Activated naive CD4-positive, alpha-beta T cell treated with anti-CD3 and anti-CD28 coated beads, Interleukin-2, amount 50 U/mL, for 72 hours (primary cell): ENCODE results near the gene GINS3. TPM values are rescaled to one million over a fixed set of nuclear protein-coding genes. Genes with fewer than 3 reads are reported as not detected.
"Not testable (repeated sequence)": the region's sequence is repeated elsewhere in the genome, so short reads cannot be mapped to it uniquely, and the experiment has no call there.

Experiments used
- ATAC-seq, 2 donors: fragments of 150-1000 bp; cut with Tn5 transposase; 2 replicates each; pipeline ENCODE4 v1.10.0; 2021; ENCODE audit warnings: mild to moderate bottlenecking in 2 of 2, moderate library complexity in 2 of 2
- DNase-seq, 2 donors: peaks; one replicate each; pipeline ENCODE4 v3.0.0; 2021 to 2022; ENCODE audit warnings: low spot score in 2 of 2
- H3K27ac Mint-ChIP-seq, 2 donors: one replicate each; pipeline ENCODE4 v1.8.0; 2022; ENCODE audit warnings: mild to moderate bottlenecking in 2 of 2, mixed read lengths in 2 of 2
- H3K36me3 Mint-ChIP-seq, 2 donors: one replicate each; pipeline ENCODE4 v1.8.0; 2022; ENCODE audit warnings: mixed read lengths in 2 of 2
- H3K9me3 Mint-ChIP-seq, 2 donors: one replicate each; pipeline ENCODE4 v1.8.0; 2022; ENCODE audit warnings: mixed read lengths in 2 of 2
- total RNA-seq, 2 donors: library from RNA; stranded (reverse); gene quantifications; one replicate each; pipeline ENCODE4 v1.2.3, GENCODE V29; 2022

Gene GINS3
- total RNA-seq, 2 donors from 2014 or later = 22.2 to 24.4 TPM

DNA sequence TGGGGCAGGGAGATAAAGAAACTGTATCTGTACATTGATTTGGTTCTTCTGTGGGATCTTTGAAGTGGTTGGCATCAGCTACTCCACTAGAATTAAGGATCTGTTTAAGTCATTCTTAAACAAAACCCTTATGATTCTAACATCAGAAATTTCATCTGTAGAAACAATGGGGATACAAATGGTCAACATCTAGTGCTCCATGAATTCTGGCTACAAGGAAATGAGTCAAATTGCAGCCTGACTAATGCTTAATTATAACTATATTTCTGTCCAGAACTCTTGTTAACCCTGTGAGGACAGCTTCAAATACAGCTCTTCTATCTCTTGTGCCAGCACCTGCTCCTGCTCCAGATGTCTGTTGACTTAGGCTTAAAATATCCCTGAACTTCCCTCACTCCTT is 13.9 kb upstream of the GINS3 start:
- DNase-seq (no peak), ATAC-seq (no peak)
- no peak overlapping the region for H3K27ac Mint-ChIP-seq
- H3K36me3 Mint-ChIP-seq = no peaks in the 10 kb centered on the region
- H3K9me3 Mint-ChIP-seq = no peaks in the 10 kb centered on the region

DNA sequence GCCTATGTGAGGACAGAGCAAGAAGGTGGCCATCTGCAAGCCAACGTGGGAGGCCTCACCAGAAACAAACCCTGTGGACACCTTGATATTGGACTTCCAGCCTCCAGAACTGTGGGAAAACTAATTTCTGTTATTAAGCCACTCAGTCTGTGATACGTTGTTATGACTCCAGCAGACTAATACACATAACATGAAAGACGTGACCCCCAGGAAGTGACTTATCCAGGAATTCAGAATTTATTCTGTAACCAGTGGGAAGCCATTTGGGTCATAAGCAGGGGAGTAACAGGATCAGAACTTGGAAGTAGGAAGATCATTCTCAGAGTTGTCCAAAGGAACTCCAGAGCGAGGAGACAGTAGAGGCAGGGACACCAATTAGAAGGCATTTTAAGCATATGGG is 12.5 kb upstream of the GINS3 start:
- DNase-seq (no peak), ATAC-seq (no peak)
- Mint-ChIP-seq H3K36me3 (no peaks in the 10 kb centered on the region), H3K27ac (no peak overlapping the region), H3K9me3 (no peaks in the 10 kb centered on the region)

- Mint-ChIP-seq H3K27ac (no peak overlapping the region), H3K9me3 (no peaks in the 10 kb centered on the region)
Observed at GRCh38 chr16:58381661-58382060, 10.6 kb upstream of the GINS3 start.

DNA sequence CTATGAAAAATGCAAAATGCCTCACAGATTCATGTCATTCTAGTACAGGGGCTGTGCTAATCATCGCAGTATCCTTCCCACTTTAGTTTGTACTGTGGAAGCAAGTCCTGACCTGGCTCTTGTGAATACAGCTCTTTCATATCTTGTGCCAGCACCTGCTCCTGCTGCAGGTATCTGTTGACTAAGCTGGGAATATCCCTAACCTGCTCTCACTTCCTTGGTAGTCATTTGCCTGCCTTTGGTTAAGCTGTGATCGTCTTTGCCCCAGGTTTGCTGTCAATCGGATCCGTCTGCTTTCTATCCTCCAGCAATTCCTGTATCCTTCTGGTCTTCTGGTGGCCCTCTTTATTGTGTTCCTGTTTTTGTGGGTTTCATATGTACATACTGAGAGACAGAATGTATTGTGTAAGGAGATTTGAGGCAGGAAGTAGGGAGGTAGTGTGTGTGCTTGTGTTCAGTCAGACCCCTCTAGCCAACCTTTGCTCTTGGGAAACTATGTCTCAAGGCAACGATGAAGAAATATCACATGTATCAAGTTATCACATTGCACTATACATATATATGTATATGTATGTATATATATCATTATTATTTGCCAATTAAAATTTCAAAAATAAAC is 7.7 kb upstream of the GINS3 start:
- H3K9me3 Mint-ChIP-seq = no peaks in the 10 kb centered on the region
- DNase-seq (no peak), ATAC-seq (no peak)
- H3K36me3 Mint-ChIP-seq = no peaks in the 10 kb centered on the region
- no peak overlapping the region for H3K27ac Mint-ChIP-seq

More at GRCh38 chr16:58381661-58382060, 10.6 kb upstream of the GINS3 start:
- H3K36me3 Mint-ChIP-seq = no peaks in the 10 kb centered on the region
- DNase-seq (no peak), ATAC-seq (no peak)

DNA sequence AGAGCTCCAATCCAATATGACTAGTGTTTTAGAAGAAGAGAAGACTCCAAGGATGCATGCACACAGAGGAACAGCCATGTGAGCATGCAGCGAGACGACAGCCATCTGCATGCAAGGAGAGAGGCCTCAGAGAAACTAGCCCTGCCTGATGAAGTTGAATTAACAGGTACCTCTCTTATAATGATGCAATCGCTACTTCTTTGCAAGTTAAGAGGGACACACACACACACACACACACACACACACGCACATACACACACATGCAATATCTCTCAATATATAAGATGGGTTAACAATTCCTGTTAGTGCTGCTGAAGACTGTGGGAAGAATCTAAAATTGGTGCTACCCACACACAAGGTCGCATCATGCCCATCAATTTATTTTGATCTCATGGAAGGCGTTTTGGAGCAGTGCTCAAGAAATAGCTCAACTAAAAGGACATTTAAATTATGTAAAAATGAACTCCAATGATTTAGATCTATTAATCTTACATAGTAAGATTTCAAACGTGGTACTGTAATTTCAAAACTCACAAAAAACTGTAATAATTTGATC is 7.0 kb upstream of the GINS3 start:
- DNase-seq (no peak), ATAC-seq (no peak)
- Mint-ChIP-seq H3K27ac (no peak overlapping the region), H3K9me3 (no peaks in the 10 kb centered on the region), H3K36me3 (no peaks in the 10 kb centered on the region)

- DNase-seq (no peak), ATAC-seq (no peak)
- Mint-ChIP-seq H3K36me3 (peaks cover 20% of the 10 kb centered on the region in 2 donors), H3K9me3 (peaks cover 4 to 6% of the 10 kb centered on the region in 2 donors), H3K27ac (no peak overlapping the region)
Observed at GRCh38 chr16:58389724-58390123, 2.5 kb upstream of the GINS3 start.

- DNase-seq (no peak), ATAC-seq (peak; percentile 9 to 17)
- H3K27ac Mint-ChIP-seq = peak overlapping the region; percentile 96 to 99
- peaks cover 21 to 25% of the 10 kb centered on the region in 2 donors for H3K36me3 Mint-ChIP-seq
- H3K9me3 Mint-ChIP-seq = peaks cover 4 to 6% of the 10 kb centered on the region in 2 donors
Observed at GRCh38 chr16:58393138-58393504, 850 bp downstream of the GINS3 start.

DNA sequence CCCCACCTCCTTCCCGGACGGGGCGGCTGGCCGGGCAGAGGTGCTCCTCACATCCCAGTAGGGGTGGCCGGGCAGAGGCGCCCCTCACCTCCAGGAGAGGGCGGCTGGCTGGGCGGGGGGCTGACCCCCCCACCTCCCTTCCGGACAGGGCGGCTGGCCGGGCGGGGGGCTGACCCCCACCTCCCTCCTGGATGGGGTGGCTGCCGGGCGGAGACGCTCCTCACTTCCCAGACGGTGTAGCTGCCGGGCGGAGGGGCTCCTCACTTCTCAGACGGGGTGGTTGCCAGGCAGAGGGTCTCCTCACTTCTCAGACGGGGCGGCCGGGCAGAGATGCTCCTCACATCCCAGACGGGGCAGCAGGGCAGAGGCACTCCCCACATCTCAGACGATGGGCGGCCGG is 4.6 kb downstream of the GINS3 start:
- not testable (repeated sequence) for H3K27ac Mint-ChIP-seq, DNase-seq, ATAC-seq, H3K9me3 Mint-ChIP-seq
- H3K36me3 Mint-ChIP-seq = peaks cover 31 to 32% of the 10 kb centered on the region in 2 donors

DNA sequence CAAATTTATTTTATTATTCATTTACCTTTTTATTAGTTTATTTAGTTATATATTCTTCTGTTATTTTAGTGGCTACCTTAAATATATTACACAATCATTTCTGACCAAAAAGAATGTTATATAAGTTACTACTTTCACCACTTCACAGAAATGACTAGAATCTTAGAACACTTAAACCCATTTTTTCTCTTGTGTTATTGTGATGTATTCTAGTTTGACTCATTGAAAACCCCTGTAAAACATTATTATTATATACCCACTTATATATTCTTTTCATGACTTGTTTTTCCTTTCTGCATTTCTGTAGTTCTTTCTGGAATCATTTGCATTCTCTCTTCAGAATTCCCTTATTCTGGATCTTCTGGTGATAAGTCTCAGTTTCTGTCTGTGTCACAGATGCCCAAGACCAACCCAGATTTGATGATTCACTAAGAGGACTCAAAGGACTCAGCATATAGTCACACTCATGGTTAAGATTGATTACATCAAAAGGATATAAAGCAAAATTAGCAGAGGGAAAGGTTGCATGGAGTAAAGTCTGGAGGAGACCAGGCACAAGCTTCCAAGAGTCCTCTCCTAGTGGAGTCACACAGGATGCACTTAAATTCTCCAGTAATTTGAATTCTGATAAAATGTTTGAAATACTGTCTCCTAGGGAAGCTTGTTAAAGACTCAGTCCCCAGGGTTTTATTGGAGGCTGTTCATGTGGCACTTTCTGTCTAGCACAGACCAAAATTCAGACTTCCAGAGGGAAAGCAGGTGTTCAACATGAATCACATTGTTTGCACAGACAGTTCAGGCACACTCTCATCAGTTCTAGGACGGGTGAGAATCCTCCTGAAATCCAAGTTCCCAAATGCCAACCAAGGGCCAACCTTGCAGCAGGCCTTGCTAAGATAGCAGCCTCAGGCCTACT is 7.7 kb downstream of the GINS3 start:
- Mint-ChIP-seq H3K36me3 (peaks cover 18 to 27% of the 10 kb centered on the region in 2 donors), H3K9me3 (no peaks in the 10 kb centered on the region), H3K27ac (no peak overlapping the region)
- DNase-seq (no peak), ATAC-seq (peak; percentile 68 to 80)

- H3K9me3 Mint-ChIP-seq, H3K27ac Mint-ChIP-seq, DNase-seq, ATAC-seq: not testable (repeated sequence)
- H3K36me3 Mint-ChIP-seq = peaks cover 18 to 23% of the 10 kb centered on the region in 2 donors
Observed at GRCh38 chr16:58401305-58401704, 9.0 kb downstream of the GINS3 start.

DNA sequence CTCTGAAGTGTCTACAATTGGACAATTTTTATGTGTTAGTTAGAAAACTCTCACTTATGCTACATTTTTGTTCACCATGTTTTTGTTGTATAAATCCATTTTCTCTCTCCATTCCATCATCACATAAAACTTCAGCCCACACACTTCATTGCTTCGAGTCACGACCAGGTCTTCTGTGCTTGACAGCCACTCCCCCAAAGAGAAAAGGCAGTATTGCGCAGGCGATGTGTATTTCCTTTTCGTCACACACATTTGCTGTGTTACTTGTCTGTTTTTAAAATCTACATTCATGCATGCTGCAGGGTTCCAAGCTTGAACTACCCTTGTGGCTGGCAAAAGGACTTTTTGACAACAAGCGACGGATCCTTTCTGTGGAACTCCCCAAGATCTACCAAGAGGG is 10.5 kb downstream of the GINS3 start:
- Mint-ChIP-seq H3K9me3 (no peaks in the 10 kb centered on the region), H3K36me3 (peaks cover 18 to 23% of the 10 kb centered on the region in 2 donors), H3K27ac (no peak overlapping the region)
- ATAC-seq (no peak), DNase-seq (no peak)

DNA sequence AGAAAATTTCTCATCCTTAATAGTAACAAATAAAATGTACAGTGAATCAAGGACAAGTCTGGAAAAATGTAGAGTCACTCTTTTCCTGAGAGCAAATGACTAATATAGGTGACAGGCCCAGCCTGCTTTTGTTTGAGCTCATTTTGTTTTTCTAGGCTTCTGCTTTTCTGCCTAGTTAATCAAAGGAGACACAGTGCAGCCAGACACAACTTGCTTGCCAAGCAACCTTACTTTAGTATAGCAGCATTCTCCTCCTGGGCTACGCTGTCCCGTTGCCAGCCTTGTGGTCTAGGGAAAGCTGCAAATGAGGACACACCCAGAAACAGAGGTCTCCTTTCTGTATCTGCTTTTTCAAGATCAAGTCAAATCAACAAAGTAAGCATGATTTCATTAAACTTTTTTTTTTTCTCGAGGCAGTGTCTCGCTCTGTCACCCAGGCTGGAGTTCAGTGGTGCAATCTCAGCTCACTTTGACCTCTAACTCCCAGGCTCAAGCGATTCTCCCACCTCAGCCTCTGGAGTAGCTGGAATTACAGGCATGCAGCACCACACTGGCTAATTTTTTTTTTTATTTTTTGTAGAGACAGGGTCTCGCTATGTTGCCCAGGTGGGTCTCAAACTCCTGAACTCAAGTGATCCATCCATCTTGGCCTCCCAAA is 17.2 kb downstream of the GINS3 start:
- Mint-ChIP-seq H3K27ac (no peak overlapping the region), H3K9me3 (no peaks in the 10 kb centered on the region), H3K36me3 (peaks cover under 1% of the 10 kb centered on the region in 2 donors)
- DNase-seq (no peak), ATAC-seq (no peak)

- Mint-ChIP-seq H3K36me3 (no peaks in the 10 kb centered on the region), H3K9me3 (no peaks in the 10 kb centered on the region), H3K27ac (no peak overlapping the region)
- ATAC-seq = no peak
- no peak for DNase-seq
Observed at GRCh38 chr16:58411336-58411735, 19.1 kb downstream of the GINS3 start.

- H3K27ac Mint-ChIP-seq = no peak overlapping the region
- no peaks in the 10 kb centered on the region for H3K9me3 Mint-ChIP-seq
- ATAC-seq (no peak), DNase-seq (no peak)
- H3K36me3 Mint-ChIP-seq = no peaks in the 10 kb centered on the region
Observed at GRCh38 chr16:58411736-58412614, 19.7 kb downstream of the GINS3 start.

DNA sequence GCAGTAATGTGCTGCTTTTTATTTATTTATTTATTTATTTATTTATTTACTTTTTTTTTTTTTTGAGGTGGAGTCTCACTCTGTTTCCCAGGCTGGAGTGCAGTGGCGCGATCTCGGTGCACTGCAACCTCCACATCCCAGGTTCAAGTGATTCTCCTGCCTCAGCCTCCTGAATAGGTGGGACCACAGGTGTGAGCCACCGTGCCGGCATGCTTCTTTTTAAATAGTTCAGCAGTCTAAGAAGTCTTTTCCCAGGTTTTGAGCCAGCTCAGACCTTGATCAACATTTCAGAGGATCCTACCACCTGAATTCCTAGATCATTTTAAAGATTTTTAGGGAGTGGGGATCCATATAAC is 20.3 kb downstream of the GINS3 start:
- H3K36me3 Mint-ChIP-seq, H3K27ac Mint-ChIP-seq, ATAC-seq, H3K9me3 Mint-ChIP-seq, DNase-seq: not testable (repeated sequence)

DNA sequence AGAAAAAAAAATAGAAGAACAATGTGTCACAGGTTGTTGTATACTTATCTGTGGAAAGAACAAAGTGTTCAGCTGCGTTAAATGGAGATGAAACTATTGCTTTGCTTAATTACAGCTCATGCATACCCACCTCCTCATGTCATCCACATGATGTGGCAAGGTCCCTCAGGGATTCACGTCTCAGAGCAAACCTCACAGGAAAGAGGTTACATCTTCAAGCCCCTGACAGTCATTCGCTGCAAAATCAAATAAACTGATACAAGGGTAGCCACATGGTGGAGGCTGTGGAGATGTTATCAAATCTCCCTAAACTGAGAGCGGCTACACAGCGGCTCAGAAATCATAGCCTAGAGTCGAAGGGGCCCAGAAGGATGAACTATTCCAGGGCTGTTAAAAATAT is 21.1 kb downstream of the GINS3 start:
- H3K36me3 Mint-ChIP-seq = no peaks in the 10 kb centered on the region
- H3K27ac Mint-ChIP-seq = no peak overlapping the region
- no peaks in the 10 kb centered on the region for H3K9me3 Mint-ChIP-seq
- ATAC-seq = no peak
- DNase-seq = no peak
